ENCODE measurements around the gene PCGF5.

DNA sequence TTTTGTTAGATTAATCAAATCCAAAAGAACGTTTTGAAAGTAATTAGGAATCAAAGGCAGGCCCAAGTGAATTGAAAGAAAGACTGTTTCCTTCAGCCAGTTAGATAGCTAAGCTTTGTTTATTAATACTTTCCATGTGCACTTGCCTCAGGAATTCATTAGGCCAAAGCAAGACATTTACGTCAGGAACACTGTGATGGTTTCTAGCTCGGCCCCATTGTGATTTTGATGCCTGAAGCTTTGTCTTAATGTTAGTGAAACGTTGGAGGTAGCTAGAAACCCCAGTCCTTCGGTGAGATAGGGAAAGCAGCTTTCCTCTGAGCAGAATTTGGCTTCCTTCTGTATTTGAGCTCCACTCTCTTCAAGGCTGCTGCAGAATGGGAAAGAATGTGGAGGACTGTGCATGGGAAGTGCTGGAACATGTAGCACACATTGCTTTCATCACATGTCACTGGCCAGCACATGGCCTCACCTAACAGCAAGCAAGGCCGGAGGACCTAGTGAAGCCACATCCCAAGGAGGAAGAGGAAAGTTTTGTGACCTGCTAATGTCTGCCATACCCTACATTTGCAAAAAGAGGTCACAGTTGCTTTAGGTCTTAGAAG lies 64.1 kb downstream of the PCGF5 start:
- TF ChIP-seq CBX8 (IDR thresholded peaks at IDR 0.05; ENCODE audit: borderline replicate concordance, low read depth, low read length): no peak
- no peak for TF ChIP-seq CTCF (IDR thresholded peaks at IDR 0.05; ENCODE audit: control extremely low read depth in 1 of 3, insufficient read depth in 1 of 3, low read depth in 1 of 3, low read length in 3 of 3)
- TF ChIP-seq ATF3 (IDR thresholded peaks at IDR 0.05; ENCODE audit: insufficient read depth, low read depth, low read length): no peak
- no peak for TF ChIP-seq JUND (IDR thresholded peaks at IDR 0.05; ENCODE audit: low read length)
- no peak for TF ChIP-seq TBP (IDR thresholded peaks at IDR 0.05; ENCODE audit: low read depth, low read length)
